ENCODE results near the gene SEZ6.

DNA sequence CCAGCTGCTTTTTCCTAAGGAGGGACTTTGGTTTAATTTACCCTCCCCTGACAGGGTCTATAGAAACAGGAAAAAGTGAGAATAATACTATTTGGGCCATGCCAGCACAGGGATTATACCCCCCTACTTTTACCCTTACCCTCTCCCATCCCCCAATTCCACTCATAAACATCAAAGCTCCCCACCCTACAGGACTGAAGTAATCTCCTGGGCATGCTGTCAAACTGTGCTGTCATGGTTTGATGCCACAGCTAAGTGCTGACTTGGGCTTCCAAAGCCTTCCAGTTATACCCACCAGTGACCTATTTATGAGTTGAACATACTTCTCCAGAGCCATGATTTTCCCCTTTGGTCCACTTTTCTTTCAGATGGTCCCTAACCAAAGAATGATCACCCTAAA is 67.3 kb downstream of the SEZ6 start:
- TF ChIP-seq, protein P1, sequence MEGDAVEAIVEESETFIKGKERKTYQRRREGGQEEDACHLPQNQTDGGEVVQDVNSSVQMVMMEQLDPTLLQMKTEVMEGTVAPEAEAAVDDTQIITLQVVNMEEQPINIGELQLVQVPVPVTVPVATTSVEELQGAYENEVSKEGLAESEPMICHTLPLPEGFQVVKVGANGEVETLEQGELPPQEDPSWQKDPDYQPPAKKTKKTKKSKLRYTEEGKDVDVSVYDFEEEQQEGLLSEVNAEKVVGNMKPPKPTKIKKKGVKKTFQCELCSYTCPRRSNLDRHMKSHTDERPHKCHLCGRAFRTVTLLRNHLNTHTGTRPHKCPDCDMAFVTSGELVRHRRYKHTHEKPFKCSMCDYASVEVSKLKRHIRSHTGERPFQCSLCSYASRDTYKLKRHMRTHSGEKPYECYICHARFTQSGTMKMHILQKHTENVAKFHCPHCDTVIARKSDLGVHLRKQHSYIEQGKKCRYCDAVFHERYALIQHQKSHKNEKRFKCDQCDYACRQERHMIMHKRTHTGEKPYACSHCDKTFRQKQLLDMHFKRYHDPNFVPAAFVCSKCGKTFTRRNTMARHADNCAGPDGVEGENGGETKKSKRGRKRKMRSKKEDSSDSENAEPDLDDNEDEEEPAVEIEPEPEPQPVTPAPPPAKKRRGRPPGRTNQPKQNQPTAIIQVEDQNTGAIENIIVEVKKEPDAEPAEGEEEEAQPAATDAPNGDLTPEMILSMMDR (IDR thresholded peaks at IDR 0.05): no peak
- TF ChIP-seq POLR2A (IDR thresholded peaks at IDR 0.05): no peak

All from heart left ventricle (tissue), 13 donors.